GM12801 (cell line): ENCODE data around the gene TDRD3.

ENCODE experiments used
- TF ChIP-seq, protein P1 (sequence below): IDR thresholded peaks from one replicate; pipeline ENCODE4 v1.5.1; 2011; ENCODE audit warnings: control low read depth; ENCODE audit not compliant: insufficient read length; ENCODE audit errors: extremely low read depth

TDRD3 gene

DNA sequence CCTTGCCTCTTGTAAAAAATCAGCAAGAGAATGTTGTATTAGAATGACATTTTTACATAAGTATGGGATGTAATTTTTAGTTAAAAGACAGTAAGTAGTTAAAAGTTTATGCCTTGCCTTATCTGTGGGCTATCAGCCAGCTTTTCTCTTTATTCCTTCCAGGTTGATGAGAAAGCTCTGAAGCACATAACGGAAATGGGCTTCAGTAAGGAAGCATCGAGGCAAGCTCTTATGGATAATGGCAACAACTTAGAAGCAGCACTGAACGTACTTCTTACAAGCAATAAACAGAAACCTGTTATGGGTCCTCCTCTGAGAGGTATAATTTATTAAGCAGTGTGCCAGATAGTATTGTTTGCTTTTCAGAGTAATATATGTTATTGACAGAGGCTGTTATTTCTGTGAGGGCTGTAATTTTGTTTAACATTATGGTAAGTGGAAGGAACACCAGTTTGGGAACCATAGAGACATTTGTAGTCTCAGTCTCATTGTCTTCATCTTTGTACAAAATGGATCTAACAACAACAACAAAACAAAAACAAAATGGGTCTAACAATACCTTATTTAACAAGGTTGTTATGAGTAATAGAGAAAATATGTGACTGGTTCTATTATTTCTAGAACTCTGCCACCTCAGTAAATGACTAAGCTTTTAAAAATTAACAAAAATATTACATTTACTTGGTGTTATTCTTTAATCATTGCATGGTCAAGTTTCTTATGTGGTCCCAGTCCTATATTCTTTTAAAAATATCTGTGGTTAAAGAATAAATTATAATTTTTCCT is 112.8 kb downstream of the TDRD3 start:
- TF ChIP-seq, protein P1, sequence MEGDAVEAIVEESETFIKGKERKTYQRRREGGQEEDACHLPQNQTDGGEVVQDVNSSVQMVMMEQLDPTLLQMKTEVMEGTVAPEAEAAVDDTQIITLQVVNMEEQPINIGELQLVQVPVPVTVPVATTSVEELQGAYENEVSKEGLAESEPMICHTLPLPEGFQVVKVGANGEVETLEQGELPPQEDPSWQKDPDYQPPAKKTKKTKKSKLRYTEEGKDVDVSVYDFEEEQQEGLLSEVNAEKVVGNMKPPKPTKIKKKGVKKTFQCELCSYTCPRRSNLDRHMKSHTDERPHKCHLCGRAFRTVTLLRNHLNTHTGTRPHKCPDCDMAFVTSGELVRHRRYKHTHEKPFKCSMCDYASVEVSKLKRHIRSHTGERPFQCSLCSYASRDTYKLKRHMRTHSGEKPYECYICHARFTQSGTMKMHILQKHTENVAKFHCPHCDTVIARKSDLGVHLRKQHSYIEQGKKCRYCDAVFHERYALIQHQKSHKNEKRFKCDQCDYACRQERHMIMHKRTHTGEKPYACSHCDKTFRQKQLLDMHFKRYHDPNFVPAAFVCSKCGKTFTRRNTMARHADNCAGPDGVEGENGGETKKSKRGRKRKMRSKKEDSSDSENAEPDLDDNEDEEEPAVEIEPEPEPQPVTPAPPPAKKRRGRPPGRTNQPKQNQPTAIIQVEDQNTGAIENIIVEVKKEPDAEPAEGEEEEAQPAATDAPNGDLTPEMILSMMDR, result no peak

DNA sequence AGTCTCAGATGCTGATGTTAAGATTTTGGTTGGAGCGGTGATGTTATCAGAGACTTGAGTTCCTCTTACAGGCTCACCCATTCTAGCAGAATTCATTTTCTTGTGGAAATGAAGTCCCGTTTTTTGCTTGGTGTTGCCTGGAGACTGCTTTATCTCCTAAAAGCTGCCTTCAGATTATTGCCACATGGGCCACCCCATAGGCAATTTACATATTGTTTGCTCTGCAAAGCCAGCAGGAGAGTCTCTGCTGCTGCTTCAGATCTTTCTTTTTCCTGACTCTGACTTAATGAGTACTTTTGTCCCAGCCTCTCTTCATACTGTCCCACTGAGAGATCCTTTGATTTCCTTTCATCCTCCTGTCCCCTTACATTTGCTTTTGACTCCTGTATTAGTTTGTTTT is 114.6 kb downstream of the TDRD3 start:
- TF ChIP-seq, protein P1, result no peak

DNA sequence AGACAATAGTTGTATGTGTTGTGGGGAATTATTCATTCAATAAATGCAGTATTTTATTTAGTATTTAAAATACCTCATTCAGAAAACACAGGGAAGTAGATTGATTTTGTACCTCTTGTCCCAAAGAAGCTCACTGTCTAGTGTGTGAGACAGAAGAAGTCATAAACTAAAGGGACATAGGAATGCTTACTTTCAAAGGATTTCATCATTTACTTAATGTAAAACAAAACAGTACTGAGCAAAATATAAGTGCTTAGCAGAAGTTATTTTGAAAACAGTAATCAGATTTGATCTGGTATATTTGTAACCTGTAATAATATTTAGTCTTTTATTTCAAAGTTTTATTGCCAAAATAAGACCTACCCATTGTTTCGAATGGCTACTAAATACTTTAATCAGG is 117.9 kb downstream of the TDRD3 start:
- TF ChIP-seq, protein P1, result no peak

DNA sequence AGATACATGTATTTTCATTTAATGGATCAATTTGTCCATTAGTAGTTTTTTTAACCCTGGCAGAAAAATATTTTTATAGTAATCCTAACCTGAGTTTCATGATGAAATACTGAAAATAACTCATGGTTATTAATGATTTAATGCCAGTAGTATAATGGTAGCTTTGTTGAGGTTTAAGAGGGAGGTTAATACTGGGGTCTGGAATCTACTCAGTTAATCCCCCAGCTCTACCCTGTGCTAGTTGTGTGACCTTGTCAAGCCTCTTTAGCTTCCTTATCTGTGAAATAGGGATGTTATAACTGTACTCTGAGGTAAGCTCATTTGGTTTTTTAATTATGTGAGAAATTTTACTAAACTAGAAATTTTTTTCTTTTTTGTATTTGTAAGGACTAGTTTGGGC is 122.5 kb downstream of the TDRD3 start:
- TF ChIP-seq, protein P1, result no peak

DNA sequence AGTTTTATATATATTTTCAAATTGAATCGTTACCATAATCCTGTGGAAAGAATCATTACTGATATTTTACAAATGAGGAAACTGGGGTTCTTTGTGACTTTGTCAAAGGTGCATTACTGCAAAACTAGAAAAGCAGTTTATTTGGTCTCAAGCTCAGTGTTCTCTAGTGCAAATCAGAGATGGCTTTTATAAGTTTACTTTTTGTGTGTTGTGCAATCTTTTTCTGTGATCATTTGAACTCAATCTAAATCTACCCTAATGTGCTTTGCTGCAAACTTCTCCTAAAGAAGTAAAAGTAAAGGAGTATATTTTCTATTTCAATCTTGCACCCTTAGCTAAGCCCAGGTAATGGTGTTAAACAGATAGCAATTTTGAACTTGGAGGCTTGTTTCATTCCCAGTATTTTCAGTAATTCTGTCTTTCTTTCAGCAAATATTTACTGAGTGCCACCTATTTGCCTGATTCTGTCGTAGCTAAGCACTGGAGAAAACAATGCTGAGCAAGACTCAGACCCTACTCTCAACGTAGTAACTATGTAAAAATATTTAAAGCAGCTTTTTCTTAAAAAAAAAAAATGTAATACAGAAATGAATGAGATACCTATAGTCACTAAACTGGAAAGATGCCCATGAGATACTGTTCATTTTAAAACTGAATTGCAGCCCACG is 124.0 kb downstream of the TDRD3 start:
- TF ChIP-seq, protein P1, result no peak

DNA sequence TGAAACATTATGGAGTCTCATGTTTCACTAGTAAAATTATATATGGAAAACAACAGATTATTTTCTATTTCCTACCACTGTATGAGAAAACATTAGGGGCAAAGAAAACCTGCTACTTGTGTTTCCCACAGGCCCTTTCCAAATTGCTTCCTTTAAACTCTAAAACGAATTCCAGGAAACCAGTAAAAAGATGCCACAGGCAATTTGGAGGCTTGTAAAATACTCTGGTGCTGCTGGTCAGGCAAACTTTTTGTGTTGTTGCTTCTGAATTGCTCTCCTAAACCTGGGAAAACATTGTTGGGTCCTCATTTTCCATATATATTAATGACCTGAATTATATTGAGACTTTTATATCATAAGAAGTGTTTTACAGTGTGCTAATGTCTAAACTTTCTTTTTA is 141.5 kb downstream of the TDRD3 start:
- TF ChIP-seq, protein P1, result no peak

DNA sequence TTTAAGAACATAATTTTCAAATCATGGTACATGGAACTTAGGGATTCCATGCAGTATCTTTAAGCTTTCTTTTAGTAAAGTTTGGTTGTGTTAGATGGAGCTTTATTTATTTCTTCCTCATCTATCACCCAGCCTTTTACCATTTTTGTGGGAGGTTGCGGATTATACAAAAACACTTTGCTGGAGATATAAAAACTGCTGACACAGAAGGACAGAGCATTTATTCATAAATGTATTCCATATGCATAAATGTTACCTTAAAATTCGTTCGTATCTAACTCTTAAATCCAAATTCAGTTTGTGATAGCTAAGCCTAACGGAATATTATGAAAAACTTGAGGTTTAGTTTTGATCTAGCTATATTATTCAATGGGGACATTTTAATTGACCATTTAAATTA is 143.3 kb downstream of the TDRD3 start:
- TF ChIP-seq, protein P1, result no peak
